Measurements from ENCODE around the gene BCAP29.

DNA sequence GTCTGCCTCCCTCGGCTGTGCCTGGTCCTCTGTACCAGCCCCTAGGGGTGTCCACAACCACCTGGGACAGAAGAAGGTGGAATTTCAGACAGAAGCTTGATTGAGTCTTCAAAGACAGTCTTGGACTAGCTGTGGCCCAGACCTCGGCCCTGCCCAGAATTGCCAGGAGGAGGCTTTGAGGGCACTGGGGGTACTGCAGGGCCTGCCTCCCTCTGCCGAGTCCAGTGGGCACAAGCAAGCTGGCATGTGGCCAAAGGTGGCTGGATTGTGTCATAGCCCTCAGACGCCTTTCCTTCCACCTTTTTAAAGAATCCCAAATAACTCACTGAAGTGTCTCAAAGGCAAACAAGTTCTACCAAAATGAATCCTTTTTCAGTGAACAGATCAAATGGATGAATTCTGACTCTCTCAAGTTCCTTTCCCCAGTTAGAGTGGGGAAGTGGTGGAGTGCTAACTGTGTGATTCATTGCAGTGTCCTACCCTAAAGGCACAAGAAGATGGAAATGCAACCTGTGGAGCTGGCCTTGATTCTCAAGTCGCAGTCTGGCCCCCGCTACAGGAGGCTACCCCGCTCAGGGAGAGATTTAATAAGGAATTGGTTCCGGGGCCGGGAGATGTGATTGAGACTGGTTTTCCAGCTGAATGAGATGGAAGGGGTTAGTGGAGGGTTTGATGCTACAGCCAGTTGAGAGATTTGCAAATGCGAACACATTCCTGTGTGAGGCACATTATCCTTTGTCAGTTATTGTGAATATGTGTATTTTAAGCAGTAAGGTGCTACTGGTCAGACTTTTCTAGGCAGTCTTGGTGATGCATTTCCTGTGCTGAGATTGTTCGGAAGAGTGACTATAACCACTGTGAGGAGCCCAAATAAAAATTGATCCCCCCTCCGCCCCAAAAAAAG is 51.8 kb downstream of the BCAP29 start:
- no peak for TF ChIP-seq ZNF138 (tag by site-specific recombination; IDR thresholded peaks at IDR 0.05; ENCODE audit: borderline replicate concordance)
- TF ChIP-seq, protein P1, sequence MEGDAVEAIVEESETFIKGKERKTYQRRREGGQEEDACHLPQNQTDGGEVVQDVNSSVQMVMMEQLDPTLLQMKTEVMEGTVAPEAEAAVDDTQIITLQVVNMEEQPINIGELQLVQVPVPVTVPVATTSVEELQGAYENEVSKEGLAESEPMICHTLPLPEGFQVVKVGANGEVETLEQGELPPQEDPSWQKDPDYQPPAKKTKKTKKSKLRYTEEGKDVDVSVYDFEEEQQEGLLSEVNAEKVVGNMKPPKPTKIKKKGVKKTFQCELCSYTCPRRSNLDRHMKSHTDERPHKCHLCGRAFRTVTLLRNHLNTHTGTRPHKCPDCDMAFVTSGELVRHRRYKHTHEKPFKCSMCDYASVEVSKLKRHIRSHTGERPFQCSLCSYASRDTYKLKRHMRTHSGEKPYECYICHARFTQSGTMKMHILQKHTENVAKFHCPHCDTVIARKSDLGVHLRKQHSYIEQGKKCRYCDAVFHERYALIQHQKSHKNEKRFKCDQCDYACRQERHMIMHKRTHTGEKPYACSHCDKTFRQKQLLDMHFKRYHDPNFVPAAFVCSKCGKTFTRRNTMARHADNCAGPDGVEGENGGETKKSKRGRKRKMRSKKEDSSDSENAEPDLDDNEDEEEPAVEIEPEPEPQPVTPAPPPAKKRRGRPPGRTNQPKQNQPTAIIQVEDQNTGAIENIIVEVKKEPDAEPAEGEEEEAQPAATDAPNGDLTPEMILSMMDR (tag by site-specific recombination; IDR thresholded peaks at IDR 0.05) = no peak
- TF ChIP-seq, protein P2, sequence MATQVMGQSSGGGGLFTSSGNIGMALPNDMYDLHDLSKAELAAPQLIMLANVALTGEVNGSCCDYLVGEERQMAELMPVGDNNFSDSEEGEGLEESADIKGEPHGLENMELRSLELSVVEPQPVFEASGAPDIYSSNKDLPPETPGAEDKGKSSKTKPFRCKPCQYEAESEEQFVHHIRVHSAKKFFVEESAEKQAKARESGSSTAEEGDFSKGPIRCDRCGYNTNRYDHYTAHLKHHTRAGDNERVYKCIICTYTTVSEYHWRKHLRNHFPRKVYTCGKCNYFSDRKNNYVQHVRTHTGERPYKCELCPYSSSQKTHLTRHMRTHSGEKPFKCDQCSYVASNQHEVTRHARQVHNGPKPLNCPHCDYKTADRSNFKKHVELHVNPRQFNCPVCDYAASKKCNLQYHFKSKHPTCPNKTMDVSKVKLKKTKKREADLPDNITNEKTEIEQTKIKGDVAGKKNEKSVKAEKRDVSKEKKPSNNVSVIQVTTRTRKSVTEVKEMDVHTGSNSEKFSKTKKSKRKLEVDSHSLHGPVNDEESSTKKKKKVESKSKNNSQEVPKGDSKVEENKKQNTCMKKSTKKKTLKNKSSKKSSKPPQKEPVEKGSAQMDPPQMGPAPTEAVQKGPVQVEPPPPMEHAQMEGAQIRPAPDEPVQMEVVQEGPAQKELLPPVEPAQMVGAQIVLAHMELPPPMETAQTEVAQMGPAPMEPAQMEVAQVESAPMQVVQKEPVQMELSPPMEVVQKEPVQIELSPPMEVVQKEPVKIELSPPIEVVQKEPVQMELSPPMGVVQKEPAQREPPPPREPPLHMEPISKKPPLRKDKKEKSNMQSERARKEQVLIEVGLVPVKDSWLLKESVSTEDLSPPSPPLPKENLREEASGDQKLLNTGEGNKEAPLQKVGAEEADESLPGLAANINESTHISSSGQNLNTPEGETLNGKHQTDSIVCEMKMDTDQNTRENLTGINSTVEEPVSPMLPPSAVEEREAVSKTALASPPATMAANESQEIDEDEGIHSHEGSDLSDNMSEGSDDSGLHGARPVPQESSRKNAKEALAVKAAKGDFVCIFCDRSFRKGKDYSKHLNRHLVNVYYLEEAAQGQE (tag by site-specific recombination; IDR thresholded peaks at IDR 0.05) = no peak

Measured in HEK293 (cell line).